Bronchial epithelial cell (primary cell): ENCODE results near the gene STUM. TPM values are rescaled to one million over a fixed set of nuclear protein-coding genes. Genes with fewer than 3 reads are reported as not detected.

ENCODE experiments used
- DNase-seq: peaks from one replicate; pipeline ENCODE4 v3.0.0-alpha.2; 2010; ENCODE audit warnings: low read depth
- FAIRE-seq: peaks from 2 replicates; lab custom pipeline; 2011; peaks lifted over from hg19 to GRCh38; lab: Jason Lieb, UNC
- H3K27me3 ChIP-seq: 2 replicates; pipeline ENCODE4 v1.5.1; 2011; ENCODE audit warnings: low read length; ENCODE audit not compliant: control insufficient read depth, insufficient read depth
- H3K36me3 ChIP-seq: 2 replicates; pipeline ENCODE4 v1.5.1; 2011; ENCODE audit warnings: low read length; ENCODE audit not compliant: control insufficient read depth, insufficient read depth
- H3K4me3 ChIP-seq: 2 replicates; pipeline ENCODE4 v1.5.1; 2011; ENCODE audit warnings: mild to moderate bottlenecking, low read depth, low read length, control low read depth
- CTCF ChIP-seq: IDR thresholded peaks from 2 replicates; pipeline ENCODE4 v1.5.1; 2011; ENCODE audit warnings: mild to moderate bottlenecking, moderate library complexity, low read length, control low read depth, inconsistent platforms; ENCODE audit not compliant: insufficient read depth, severe bottlenecking
- total RNA-seq: library from RNA; depleted of rRNA; stranded (reverse); fragments of >200 nt; gene quantifications from 2 replicates; pipeline ENCODE4 v1.2.1, GENCODE V29; 2014

STUM gene
- total RNA-seq, 1 donor from 2014 or later: not detected

- no peak overlapping the region for H3K4me3 ChIP-seq
- H3K36me3 ChIP-seq: no peaks in the 10 kb centered on the region
- FAIRE-seq (no peak), DNase-seq (no peak)
- no peak for TF ChIP-seq CTCF
- H3K27me3 ChIP-seq: no peaks in the 10 kb centered on the region
These were observed 12.9 kb upstream of the STUM start for GRCh38 chr1:226535666-226536065.

DNA sequence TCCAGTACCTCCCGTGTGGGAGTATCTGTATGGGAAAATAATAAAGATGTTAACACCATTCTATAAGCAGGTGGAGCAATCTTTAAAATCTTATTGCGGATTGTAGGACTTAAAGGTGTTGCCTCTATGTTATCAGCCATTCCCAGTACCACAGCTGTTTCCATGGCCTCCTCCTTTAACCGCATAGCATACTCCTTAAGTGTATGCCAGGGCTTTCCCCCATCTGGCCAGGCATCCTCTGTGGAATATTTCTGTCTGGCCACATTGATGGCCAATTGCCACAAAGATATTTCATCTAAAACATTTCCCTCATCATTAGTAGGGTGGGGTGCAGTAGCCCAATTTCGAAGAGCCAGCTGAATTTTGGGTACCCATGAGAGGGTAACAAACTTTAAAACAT lies 7.3 kb upstream of the STUM start:
- DNase-seq (no peak), FAIRE-seq (no peak)
- no peaks in the 10 kb centered on the region for H3K27me3 ChIP-seq
- no peaks in the 10 kb centered on the region for H3K36me3 ChIP-seq
- TF ChIP-seq CTCF: no peak
- H3K4me3 ChIP-seq: no peak overlapping the region

- FAIRE-seq (no peak), DNase-seq (peak; percentile 39)
- H3K27me3 ChIP-seq: no peaks in the 10 kb centered on the region
These were observed 6.6 kb upstream of the STUM start for GRCh38 chr1:226541631-226542622.

GRCh38 chr1:226542623-226543103 lies 5.9 kb upstream of the STUM start:
- no peaks in the 10 kb centered on the region for H3K27me3 ChIP-seq
- no peaks in the 10 kb centered on the region for H3K36me3 ChIP-seq
- DNase-seq: no peak
- TF ChIP-seq CTCF: no peak
- no peak overlapping the region for H3K4me3 ChIP-seq
- FAIRE-seq: no peak

More at GRCh38 chr1:226541631-226542622, 6.6 kb upstream of the STUM start:
- Histone ChIP-seq H3K4me3 (no peak overlapping the region), H3K36me3 (no peaks in the 10 kb centered on the region)
- TF ChIP-seq CTCF: no peak

- Histone ChIP-seq H3K4me3 (no peak overlapping the region), H3K27me3 (peaks cover 11% of the 10 kb centered on the region), H3K36me3 (no peaks in the 10 kb centered on the region)
- FAIRE-seq: no peak
- DNase-seq: no peak
- no peak for TF ChIP-seq CTCF
These were observed 2.5 kb upstream of the STUM start for GRCh38 chr1:226545836-226546596.
